MM.1S (cell line): ENCODE measurements around the gene TMEM37.
A peak's percentile ranks its signal among the peaks of the same experiment; 100 is the strongest.

Source experiments
- DNase-seq: peaks from one replicate; pipeline ENCODE4 v3.0.0-alpha.2; 2015
- H2AFZ ChIP-seq: fragments of 300-600 bp; sonication (generic); 2 replicates; pipeline ENCODE4 v1.6.0; 2016; ENCODE audit warnings: antibody characterized with exemption, low read length
- H3F3A ChIP-seq: fragments of 300-600 bp; sonication (generic); 2 replicates; pipeline ENCODE4 v1.6.1; 2016; ENCODE audit warnings: mild to moderate bottlenecking, antibody characterized with exemption, low read length, moderate library complexity, mixed read lengths; ENCODE audit not compliant: insufficient read depth
- H3K27ac ChIP-seq: fragments of 300-600 bp; sonication (generic); 2 replicates; pipeline ENCODE4 v1.5.1; 2016; ENCODE audit warnings: mild to moderate bottlenecking, low read length
- H3K27me3 ChIP-seq: fragments of 300-600 bp; sonication (generic); replicated peaks from 2 replicates; pipeline ENCODE4 v1.6.0; 2016; ENCODE audit warnings: low read length; ENCODE audit not compliant: insufficient read depth
- H3K36me3 ChIP-seq: fragments of 300-600 bp; sonication (generic); replicated peaks from 2 replicates; pipeline ENCODE4 v1.6.1; 2016; ENCODE audit warnings: mild to moderate bottlenecking, low read length, mixed read lengths; ENCODE audit not compliant: insufficient read depth
- H3K4me1 ChIP-seq: fragments of 300-600 bp; sonication (generic); 2 replicates; pipeline ENCODE4 v1.6.1; 2016; ENCODE audit warnings: low read length, mixed read lengths
- H3K4me2 ChIP-seq: fragments of 300-600 bp; sonication (generic); 2 replicates; pipeline ENCODE4 v1.6.0; 2016; ENCODE audit warnings: low read depth, low read length
- H3K4me3 ChIP-seq: fragments of 300-600 bp; sonication (generic); 2 replicates; pipeline ENCODE4 v1.5.1; 2016; ENCODE audit warnings: low read length, mixed read lengths
- H3K79me2 ChIP-seq: fragments of 300-600 bp; sonication (generic); 2 replicates; pipeline ENCODE4 v1.6.1; 2016; ENCODE audit warnings: mixed run types, low read length, mixed read lengths
- H3K9ac ChIP-seq: fragments of 300-600 bp; sonication (generic); 2 replicates; pipeline ENCODE4 v1.6.1; 2016; ENCODE audit warnings: low read length, mixed read lengths
- H3K9me2 ChIP-seq: fragments of 300-600 bp; sonication (generic); replicated peaks from 2 replicates; pipeline ENCODE4 v1.6.1; 2016; ENCODE audit warnings: mild to moderate bottlenecking, low read length, mixed read lengths; ENCODE audit not compliant: insufficient read depth
- H3K9me3 ChIP-seq: fragments of 300-600 bp; sonication (generic); replicated peaks from 2 replicates; pipeline ENCODE4 v1.6.1; 2016; ENCODE audit warnings: mild to moderate bottlenecking, low read length, mixed read lengths; ENCODE audit not compliant: insufficient read depth
- H4K20me1 ChIP-seq: fragments of 300-600 bp; sonication (generic); 2 replicates; pipeline ENCODE4 v1.6.1; 2016; ENCODE audit warnings: mild to moderate bottlenecking, low read length, moderate library complexity, mixed read lengths; ENCODE audit not compliant: insufficient read depth
- EZH2 ChIP-seq: fragments of 300-600 bp; sonication (generic); optimal IDR thresholded peaks from 2 replicates; pipeline ENCODE3; 2017; ENCODE audit warnings: low read depth, mild to moderate bottlenecking, antibody characterized with exemption, low read length, mixed read lengths
- EZH2phosphoT487 ChIP-seq: fragments of 300-600 bp; sonication (generic); IDR thresholded peaks from 2 replicates; pipeline ENCODE4 v1.6.1; 2018; ENCODE audit warnings: antibody characterized with exemption, low read length
- TF ChIP-seq, protein P1 (sequence below): fragments of 300-600 bp; sonication (generic); IDR thresholded peaks from 2 replicates; pipeline ENCODE4 v1.5.1; 2016; ENCODE audit warnings: antibody characterized with exemption, low read length, mixed read lengths

The TMEM37 gene

DNA sequence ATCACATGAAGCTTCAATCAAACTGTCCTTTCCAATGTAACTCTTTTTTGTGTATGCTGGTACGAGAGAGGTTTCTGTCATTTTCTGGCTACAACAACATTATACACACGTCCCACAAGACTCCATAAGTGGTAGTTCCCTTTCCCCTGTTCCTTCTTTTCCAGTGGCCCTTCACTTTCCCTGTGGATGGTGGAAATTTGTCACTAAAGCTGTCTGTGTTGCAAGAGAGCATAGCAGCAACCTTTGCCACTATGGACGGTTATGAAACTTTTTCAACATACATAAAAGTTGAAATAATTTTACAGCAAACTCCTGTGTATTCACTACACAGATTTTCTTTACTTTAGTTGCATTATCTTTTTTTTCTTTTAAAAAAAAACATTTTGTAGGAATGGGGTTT lies 46.2 kb upstream of the TMEM37 start:
- H3K4me3 ChIP-seq, result no peak overlapping the region
- no peak for DNase-seq
- no peak for TF ChIP-seq EZH2
- TF ChIP-seq EZH2phosphoT487, result no peak
- TF ChIP-seq, protein P1, sequence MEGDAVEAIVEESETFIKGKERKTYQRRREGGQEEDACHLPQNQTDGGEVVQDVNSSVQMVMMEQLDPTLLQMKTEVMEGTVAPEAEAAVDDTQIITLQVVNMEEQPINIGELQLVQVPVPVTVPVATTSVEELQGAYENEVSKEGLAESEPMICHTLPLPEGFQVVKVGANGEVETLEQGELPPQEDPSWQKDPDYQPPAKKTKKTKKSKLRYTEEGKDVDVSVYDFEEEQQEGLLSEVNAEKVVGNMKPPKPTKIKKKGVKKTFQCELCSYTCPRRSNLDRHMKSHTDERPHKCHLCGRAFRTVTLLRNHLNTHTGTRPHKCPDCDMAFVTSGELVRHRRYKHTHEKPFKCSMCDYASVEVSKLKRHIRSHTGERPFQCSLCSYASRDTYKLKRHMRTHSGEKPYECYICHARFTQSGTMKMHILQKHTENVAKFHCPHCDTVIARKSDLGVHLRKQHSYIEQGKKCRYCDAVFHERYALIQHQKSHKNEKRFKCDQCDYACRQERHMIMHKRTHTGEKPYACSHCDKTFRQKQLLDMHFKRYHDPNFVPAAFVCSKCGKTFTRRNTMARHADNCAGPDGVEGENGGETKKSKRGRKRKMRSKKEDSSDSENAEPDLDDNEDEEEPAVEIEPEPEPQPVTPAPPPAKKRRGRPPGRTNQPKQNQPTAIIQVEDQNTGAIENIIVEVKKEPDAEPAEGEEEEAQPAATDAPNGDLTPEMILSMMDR, result no peak
- H3K9me2 ChIP-seq, result no peaks in the 10 kb centered on the region
- H3K27ac ChIP-seq, result no peak overlapping the region
- peaks cover 9% of the 10 kb centered on the region for H3K4me1 ChIP-seq
- H2AFZ ChIP-seq, result no peak overlapping the region
- no peaks in the 10 kb centered on the region for H3K27me3 ChIP-seq
- H3K9ac ChIP-seq, result no peak overlapping the region
- no peaks in the 10 kb centered on the region for H3K36me3 ChIP-seq
- H4K20me1 ChIP-seq, result no peaks in the 10 kb centered on the region
- H3K4me2 ChIP-seq, result no peak overlapping the region
- H3K79me2 ChIP-seq, result no peaks in the 10 kb centered on the region
- H3K9me3 ChIP-seq, result no peaks in the 10 kb centered on the region
- H3F3A ChIP-seq, result no peaks in the 10 kb centered on the region

- Histone ChIP-seq H3K4me3 (no peak overlapping the region), H4K20me1 (no peaks in the 10 kb centered on the region), H3K79me2 (no peaks in the 10 kb centered on the region), H3F3A (no peaks in the 10 kb centered on the region), H3K9me3 (no peaks in the 10 kb centered on the region), H2AFZ (0 out of 2 replicates have a peak overlapping the region, but pooled peaks have one; percentile 7), H3K4me1 (peaks cover 9% of the 10 kb centered on the region), H3K27me3 (no peaks in the 10 kb centered on the region), H3K9ac (no peak overlapping the region), H3K36me3 (no peaks in the 10 kb centered on the region), H3K9me2 (no peaks in the 10 kb centered on the region), H3K27ac (no peak overlapping the region), H3K4me2 (peak overlapping the region; percentile 22; the same call in 1 of the 2 replicates)
- TF ChIP-seq, protein P1, result peak; percentile 37
- TF ChIP-seq EZH2, result no peak
- DNase-seq, result peak; percentile 54
Measured at GRCh38 chr2:119387381-119388129, 44.1 kb upstream of the TMEM37 start.

- Histone ChIP-seq H3K4me2 (no peak overlapping the region), H3K4me3 (no peak overlapping the region), H3K27me3 (no peaks in the 10 kb centered on the region), H3K9ac (no peak overlapping the region), H3K79me2 (no peaks in the 10 kb centered on the region), H4K20me1 (no peaks in the 10 kb centered on the region), H3F3A (no peaks in the 10 kb centered on the region), H3K9me3 (no peaks in the 10 kb centered on the region), H2AFZ (peak overlapping the region; percentile 45; the same call in 1 of the 2 replicates), H3K9me2 (no peaks in the 10 kb centered on the region), H3K27ac (no peak overlapping the region), H3K4me1 (peaks cover 9% of the 10 kb centered on the region), H3K36me3 (no peaks in the 10 kb centered on the region)
- TF ChIP-seq EZH2phosphoT487 (no peak), EZH2 (no peak)
- TF ChIP-seq, protein P1, result no peak
- no peak for DNase-seq
Measured at GRCh38 chr2:119389615-119390306, 41.9 kb upstream of the TMEM37 start.
